Fibroblast of pulmonary artery (primary cell): ENCODE data around the gene U2AF2.
A peak's percentile ranks its signal among the peaks of the same experiment; 100 is the strongest.

Experiments
- DNase-seq: peaks from one replicate; pipeline ENCODE4 v3.0.0-alpha.2; 2010; ENCODE audit warnings: low read depth
- H3K4me3 ChIP-seq: replicated peaks from 2 replicates; pipeline ENCODE4 v1.5.1; 2011; ENCODE audit warnings: low read depth, mild to moderate bottlenecking, control low read depth, low read length, moderate library complexity
- CTCF ChIP-seq: IDR thresholded peaks from 2 replicates; pipeline ENCODE4 v1.5.1; 2011; ENCODE audit warnings: mild to moderate bottlenecking, control low read depth, low read length, inconsistent platforms; ENCODE audit errors: missing control alignments

Gene U2AF2

DNA sequence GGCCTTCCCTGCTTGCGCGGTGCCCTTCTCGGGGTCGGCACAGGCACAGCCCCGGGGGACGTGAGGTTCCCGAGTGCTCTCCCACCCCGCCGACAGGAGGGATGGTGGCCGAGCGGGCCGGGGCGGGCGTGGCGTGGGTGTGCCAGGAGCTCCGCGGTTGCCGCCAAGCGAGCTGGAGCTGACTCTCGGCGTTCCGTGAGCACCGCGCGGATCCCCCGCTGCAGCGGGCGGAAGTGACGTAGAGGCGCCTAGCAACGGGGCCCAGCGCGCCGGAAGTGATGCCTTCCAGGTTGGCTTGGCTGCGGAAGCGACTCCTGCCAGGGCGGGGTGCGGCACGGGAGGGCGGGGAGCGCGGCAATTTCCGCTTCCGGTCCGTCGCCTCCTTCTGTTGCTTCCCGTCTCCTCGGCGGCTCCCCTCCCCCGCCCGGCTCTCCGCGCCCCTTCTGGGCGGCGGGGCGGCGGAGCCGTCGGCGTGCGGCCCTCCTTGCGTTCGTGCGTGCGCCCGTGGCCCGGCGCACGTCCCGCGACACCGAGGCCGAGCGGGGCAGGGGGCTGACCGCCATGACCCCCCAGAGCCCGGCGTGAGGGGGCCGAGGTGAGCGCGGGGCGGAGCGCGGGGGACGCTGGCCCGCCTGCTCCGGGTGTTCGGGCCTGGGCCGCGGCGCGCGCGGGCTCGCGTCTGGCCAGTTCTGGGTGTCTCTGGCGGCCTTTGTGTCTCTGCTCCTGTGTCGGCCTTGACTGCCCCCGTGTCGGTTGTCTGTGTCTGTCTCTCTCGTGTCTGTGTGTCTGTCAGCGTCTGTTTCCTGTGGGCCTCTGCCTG lies 20.2 kb downstream of the U2AF2 start, which contains the start of gene EPN1:
Gene EPN1, plus strand, starts transcription at position 386 of the 820 bp plus-strand sequence. CDS start 3,402 bp downstream, outside the sequence.
- DNase-seq: peak; percentile 96
- no peak for TF ChIP-seq CTCF
- H3K4me3 ChIP-seq: peak within 1 kb of the TSS; percentile 93

- no peak for TF ChIP-seq CTCF
- DNase-seq: no peak
Observed at GRCh38 chr19:55675661-55676354, 21.0 kb downstream of the U2AF2 start.

GRCh38 chr19:55676383-55676782 lies 21.5 kb downstream of the U2AF2 start:
- peak; percentile 31 for DNase-seq
- peak; percentile 22 for TF ChIP-seq CTCF
- peak overlapping the region; percentile 93 for H3K4me3 ChIP-seq

More at GRCh38 chr19:55675661-55676354, 21.0 kb downstream of the U2AF2 start:
- H3K4me3 ChIP-seq: peak overlapping the region; percentile 93

GRCh38 chr19:55676889-55677505 lies 22.2 kb downstream of the U2AF2 start:
- no peak for DNase-seq
- peak overlapping the region; percentile 93 for H3K4me3 ChIP-seq
- no peak for TF ChIP-seq CTCF

GRCh38 chr19:55677572-55678028 lies 22.8 kb downstream of the U2AF2 start:
- no peak overlapping the region for H3K4me3 ChIP-seq
- no peak for DNase-seq
- no peak for TF ChIP-seq CTCF

GRCh38 chr19:55678121-55678671 lies 23.4 kb downstream of the U2AF2 start:
- DNase-seq: no peak
- H3K4me3 ChIP-seq: no peak overlapping the region
- TF ChIP-seq CTCF: no peak
